Skeletal muscle satellite cell (primary cell): ENCODE results near the gene NPAS2.

Source experiments
- H3K27me3 ChIP-seq: 2 replicates; pipeline ENCODE4 v1.7.0; 2013; ENCODE audit warnings: low read length; ENCODE audit not compliant: control insufficient read depth, insufficient read depth
- H3K36me3 ChIP-seq: 2 replicates; pipeline ENCODE4 v1.7.0; 2013; ENCODE audit warnings: mild to moderate bottlenecking, control low read depth, low read length; ENCODE audit not compliant: insufficient read depth
- H3K4me1 ChIP-seq: 2 replicates; pipeline ENCODE4 v1.7.0; 2013; ENCODE audit warnings: low read length; ENCODE audit not compliant: control insufficient read depth, insufficient read depth
- H3K4me2 ChIP-seq: 2 replicates; pipeline ENCODE4 v1.7.0; 2013; ENCODE audit warnings: mild to moderate bottlenecking, low read length
- H3K4me3 ChIP-seq: 2 replicates; pipeline ENCODE4 v1.7.0; 2013; ENCODE audit warnings: low read length
- H3K9ac ChIP-seq: 2 replicates; pipeline ENCODE4 v1.7.0; 2013; ENCODE audit warnings: mild to moderate bottlenecking, low read depth, low read length, moderate library complexity
- H3K9me3 ChIP-seq: replicated peaks from 2 replicates; pipeline ENCODE4 v1.7.0; 2013; ENCODE audit warnings: mild to moderate bottlenecking, control low read depth, low read length

NPAS2 gene

GRCh38 chr2:100878000-100878791, 58.3 kb downstream of the NPAS2 start:
- Histone ChIP-seq H3K36me3 (no peaks in the 10 kb centered on the region), H3K9me3 (no peaks in the 10 kb centered on the region), H3K4me3 (no peak overlapping the region), H3K27me3 (no peaks in the 10 kb centered on the region), H3K9ac (no peak overlapping the region), H3K4me1 (peaks cover 18% of the 10 kb centered on the region), H3K4me2 (peak overlapping the region; percentile 21)

- H3K4me1 ChIP-seq = peaks cover 18% of the 10 kb centered on the region
- H3K27me3 ChIP-seq = no peaks in the 10 kb centered on the region
- no peaks in the 10 kb centered on the region for H3K9me3 ChIP-seq
- no peak overlapping the region for H3K4me2 ChIP-seq
- H3K4me3 ChIP-seq = no peak overlapping the region
- H3K36me3 ChIP-seq = no peaks in the 10 kb centered on the region
- H3K9ac ChIP-seq = no peak overlapping the region
Observed at GRCh38 chr2:100879296-100879695, 59.4 kb downstream of the NPAS2 start.

GRCh38 chr2:100880036-100880435, 60.1 kb downstream of the NPAS2 start:
- Histone ChIP-seq H3K9me3 (no peaks in the 10 kb centered on the region), H3K4me3 (no peak overlapping the region), H3K27me3 (no peaks in the 10 kb centered on the region), H3K4me1 (peaks cover 18% of the 10 kb centered on the region), H3K36me3 (no peaks in the 10 kb centered on the region), H3K9ac (no peak overlapping the region), H3K4me2 (no peak overlapping the region)

- Histone ChIP-seq H3K36me3 (no peaks in the 10 kb centered on the region), H3K4me3 (no peak overlapping the region), H3K4me2 (no peak overlapping the region), H3K27me3 (no peaks in the 10 kb centered on the region), H3K9ac (no peak overlapping the region), H3K9me3 (no peaks in the 10 kb centered on the region), H3K4me1 (peaks cover 18% of the 10 kb centered on the region)
Observed at GRCh38 chr2:100880730-100881129, 60.8 kb downstream of the NPAS2 start.

GRCh38 chr2:100882645-100883613, 63.0 kb downstream of the NPAS2 start:
- Histone ChIP-seq H3K4me1 (peaks cover 7% of the 10 kb centered on the region), H3K4me3 (no peak overlapping the region), H3K4me2 (no peak overlapping the region), H3K36me3 (no peaks in the 10 kb centered on the region), H3K27me3 (no peaks in the 10 kb centered on the region), H3K9ac (no peak overlapping the region), H3K9me3 (no peaks in the 10 kb centered on the region)

GRCh38 chr2:100884145-100884621, 64.2 kb downstream of the NPAS2 start:
- no peak overlapping the region for H3K9ac ChIP-seq
- no peaks in the 10 kb centered on the region for H3K36me3 ChIP-seq
- peaks cover 5% of the 10 kb centered on the region for H3K4me1 ChIP-seq
- H3K27me3 ChIP-seq = no peaks in the 10 kb centered on the region
- H3K4me2 ChIP-seq = no peak overlapping the region
- no peak overlapping the region for H3K4me3 ChIP-seq
- H3K9me3 ChIP-seq = no peaks in the 10 kb centered on the region

GRCh38 chr2:100886085-100886484, 66.1 kb downstream of the NPAS2 start:
- Histone ChIP-seq H3K4me1 (peaks cover 5% of the 10 kb centered on the region), H3K36me3 (no peaks in the 10 kb centered on the region), H3K9ac (no peak overlapping the region), H3K9me3 (no peaks in the 10 kb centered on the region), H3K27me3 (no peaks in the 10 kb centered on the region), H3K4me2 (no peak overlapping the region), H3K4me3 (no peak overlapping the region)

GRCh38 chr2:100887039-100887578, 67.2 kb downstream of the NPAS2 start:
- no peak overlapping the region for H3K9ac ChIP-seq
- no peaks in the 10 kb centered on the region for H3K9me3 ChIP-seq
- peaks cover 15% of the 10 kb centered on the region for H3K4me1 ChIP-seq
- H3K4me2 ChIP-seq = no peak overlapping the region
- H3K27me3 ChIP-seq = no peaks in the 10 kb centered on the region
- H3K4me3 ChIP-seq = no peak overlapping the region
- no peaks in the 10 kb centered on the region for H3K36me3 ChIP-seq

GRCh38 chr2:100887713-100888495, 68.0 kb downstream of the NPAS2 start:
- no peak overlapping the region for H3K4me2 ChIP-seq
- H3K36me3 ChIP-seq = no peaks in the 10 kb centered on the region
- H3K27me3 ChIP-seq = no peaks in the 10 kb centered on the region
- peaks cover 20% of the 10 kb centered on the region for H3K4me1 ChIP-seq
- H3K4me3 ChIP-seq = no peak overlapping the region
- no peaks in the 10 kb centered on the region for H3K9me3 ChIP-seq
- no peak overlapping the region for H3K9ac ChIP-seq

- Histone ChIP-seq H3K4me2 (no peak overlapping the region), H3K9ac (no peak overlapping the region), H3K4me3 (no peak overlapping the region), H3K4me1 (peaks cover 26% of the 10 kb centered on the region), H3K9me3 (no peaks in the 10 kb centered on the region), H3K27me3 (no peaks in the 10 kb centered on the region), H3K36me3 (no peaks in the 10 kb centered on the region)
Observed at GRCh38 chr2:100888601-100889000, 68.7 kb downstream of the NPAS2 start.

GRCh38 chr2:100889286-100889685, 69.3 kb downstream of the NPAS2 start:
- no peak overlapping the region for H3K9ac ChIP-seq
- H3K4me1 ChIP-seq = peaks cover 29% of the 10 kb centered on the region
- H3K4me2 ChIP-seq = no peak overlapping the region
- H3K27me3 ChIP-seq = no peaks in the 10 kb centered on the region
- no peaks in the 10 kb centered on the region for H3K36me3 ChIP-seq
- H3K9me3 ChIP-seq = no peaks in the 10 kb centered on the region
- no peak overlapping the region for H3K4me3 ChIP-seq
